Upper lobe of left lung (tissue), 4 donors: ENCODE results near the gene SECISBP2.

ENCODE experiments used
- POLR2AphosphoS5 ChIP-seq, 2 donors: sonication (generic); formaldehyde crosslinking; IDR thresholded peaks; one replicate each; pipeline ENCODE4 v1.5.1; 2017; ENCODE audit warnings: antibody characterized with exemption in 2 of 2
- TF ChIP-seq, protein P1 (sequence below), 6 experiments: fragments of 450-650 bp in 4 of 6; fragments of 200-600 bp in 2 of 6; sonication (generic) in 2 of 6; IDR thresholded peaks; one replicate each; pipeline ENCODE4 v1.5.1; 2016 to 2019; ENCODE audit warnings: antibody characterized with exemption in 6 of 6

GRCh38 chr9:89305868-89306267 is 12.4 kb upstream of the SECISBP2 start:
- TF ChIP-seq, protein P1, sequence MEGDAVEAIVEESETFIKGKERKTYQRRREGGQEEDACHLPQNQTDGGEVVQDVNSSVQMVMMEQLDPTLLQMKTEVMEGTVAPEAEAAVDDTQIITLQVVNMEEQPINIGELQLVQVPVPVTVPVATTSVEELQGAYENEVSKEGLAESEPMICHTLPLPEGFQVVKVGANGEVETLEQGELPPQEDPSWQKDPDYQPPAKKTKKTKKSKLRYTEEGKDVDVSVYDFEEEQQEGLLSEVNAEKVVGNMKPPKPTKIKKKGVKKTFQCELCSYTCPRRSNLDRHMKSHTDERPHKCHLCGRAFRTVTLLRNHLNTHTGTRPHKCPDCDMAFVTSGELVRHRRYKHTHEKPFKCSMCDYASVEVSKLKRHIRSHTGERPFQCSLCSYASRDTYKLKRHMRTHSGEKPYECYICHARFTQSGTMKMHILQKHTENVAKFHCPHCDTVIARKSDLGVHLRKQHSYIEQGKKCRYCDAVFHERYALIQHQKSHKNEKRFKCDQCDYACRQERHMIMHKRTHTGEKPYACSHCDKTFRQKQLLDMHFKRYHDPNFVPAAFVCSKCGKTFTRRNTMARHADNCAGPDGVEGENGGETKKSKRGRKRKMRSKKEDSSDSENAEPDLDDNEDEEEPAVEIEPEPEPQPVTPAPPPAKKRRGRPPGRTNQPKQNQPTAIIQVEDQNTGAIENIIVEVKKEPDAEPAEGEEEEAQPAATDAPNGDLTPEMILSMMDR (IDR thresholded peaks at IDR 0.05): no peak
- no peak for TF ChIP-seq POLR2AphosphoS5 (IDR thresholded peaks at IDR 0.05)
